HG02973 (cell line): ENCODE measurements around the gene BTG4.

ENCODE experiments used
- ATAC-seq: cut with Tn5 transposase; IDR thresholded peaks from one replicate; pipeline ENCODE4 v1.9.1; 2021; ENCODE audit warnings: moderate library complexity; ENCODE audit not compliant: unreplicated experiment

Gene BTG4

GRCh38 chr11:111500481-111500880, 11.7 kb downstream of the BTG4 start:
- no peak for ATAC-seq

DNA sequence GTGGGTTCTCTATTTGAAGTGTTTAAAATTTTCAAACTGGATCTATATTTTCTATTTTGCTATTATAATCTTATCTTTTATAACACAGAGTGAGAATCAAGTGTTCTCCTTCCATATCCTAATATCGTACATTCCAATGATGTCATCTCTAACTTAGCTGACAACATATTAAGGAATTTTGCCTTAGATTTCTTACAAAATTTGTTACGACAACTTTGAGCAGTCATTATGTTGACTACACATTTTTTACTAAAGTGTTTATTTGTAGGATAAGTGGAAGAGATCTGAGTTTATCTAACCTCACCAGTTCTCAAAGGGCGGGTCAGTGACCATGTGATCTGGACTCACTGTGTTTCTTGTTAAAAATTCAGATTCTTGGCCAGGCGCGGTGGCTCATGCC, 12.7 kb downstream of the BTG4 start:
- ATAC-seq, result no peak

- ATAC-seq, result no peak
Observed at GRCh38 chr11:111494040-111494439, 18.1 kb downstream of the BTG4 start.

GRCh38 chr11:111490496-111490895, 21.7 kb downstream of the BTG4 start:
- no peak for ATAC-seq

DNA sequence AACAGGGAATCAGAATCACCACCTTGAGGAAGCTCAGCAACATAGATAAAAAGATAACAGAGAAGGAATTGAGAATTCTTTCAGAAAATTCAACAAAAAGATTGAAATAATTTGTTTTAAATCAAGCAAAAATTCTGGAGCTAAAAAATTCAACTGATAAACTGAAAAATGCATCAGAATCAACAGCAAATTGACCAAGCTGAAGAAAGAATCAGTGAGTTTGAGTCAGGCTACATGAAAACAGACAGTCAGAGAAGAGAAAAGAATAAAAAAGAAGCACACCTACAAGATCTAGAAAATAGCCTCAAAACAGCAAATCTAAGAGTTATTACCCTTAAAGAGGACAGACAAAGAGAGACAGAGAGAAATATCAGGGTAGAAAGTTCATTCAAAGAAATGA, 28.8 kb downstream of the BTG4 start:
- no peak for ATAC-seq

DNA sequence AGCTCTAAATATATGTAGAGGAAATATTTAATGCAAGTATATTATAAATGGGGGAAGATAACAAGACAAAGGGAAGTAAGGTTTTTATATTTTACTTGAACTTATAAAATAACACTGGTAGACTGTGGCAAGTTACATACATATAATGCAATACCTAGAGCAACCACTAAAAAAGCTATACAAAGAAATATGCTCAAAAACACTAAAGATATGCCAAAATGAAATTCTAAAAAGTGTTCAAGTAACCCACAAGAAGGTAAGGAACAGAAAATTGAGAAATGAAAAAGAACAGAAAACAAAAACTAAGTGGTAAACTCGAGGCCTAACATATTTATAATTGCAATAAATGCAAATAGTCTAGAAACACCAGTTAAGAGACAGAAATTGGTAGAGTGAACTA, 32.5 kb downstream of the BTG4 start:
- no peak for ATAC-seq

DNA sequence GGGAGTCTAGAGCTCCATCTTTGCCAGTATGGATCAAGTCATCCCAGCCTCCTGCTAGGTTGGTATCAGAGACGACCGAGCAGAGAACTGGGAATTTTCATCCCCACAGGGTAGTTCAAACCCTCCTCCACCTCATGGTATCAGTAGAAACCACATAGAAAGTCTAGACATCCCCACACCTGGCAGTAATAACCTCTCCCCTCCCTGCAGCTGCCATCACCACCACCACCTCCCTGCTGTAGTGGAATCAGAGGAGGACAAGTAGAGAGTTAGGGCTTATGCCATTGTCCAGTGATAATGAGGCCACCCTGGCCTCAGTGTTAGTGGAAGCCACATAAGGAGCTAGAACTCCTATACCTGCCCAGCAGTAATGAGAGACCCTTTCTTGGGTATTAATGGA, 34.3 kb downstream of the BTG4 start:
- ATAC-seq, result no peak

- no peak for ATAC-seq
Observed at GRCh38 chr11:111476956-111477355, 35.2 kb downstream of the BTG4 start.

GRCh38 chr11:111476366-111476765, 35.8 kb downstream of the BTG4 start:
- ATAC-seq, result no peak

DNA sequence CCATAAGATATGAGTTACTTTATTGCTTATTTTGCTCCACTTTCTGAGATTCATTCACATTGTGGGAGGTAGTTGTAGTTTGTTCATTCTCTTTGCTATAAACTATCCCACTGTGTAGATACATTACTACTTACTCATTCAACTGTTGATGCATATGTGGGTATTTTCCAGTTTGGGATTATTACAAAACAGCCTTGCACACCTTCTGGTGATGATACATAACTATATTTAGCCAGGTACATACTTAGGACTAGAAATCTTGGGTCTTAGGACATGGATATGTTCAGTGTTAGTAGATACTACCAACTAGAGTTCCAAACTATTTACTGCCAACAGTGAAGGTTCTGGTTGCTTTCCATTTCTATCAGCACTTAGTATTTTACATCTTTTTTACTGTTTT, 37.8 kb downstream of the BTG4 start:
- ATAC-seq, result no peak

- no peak for ATAC-seq
Observed at GRCh38 chr11:111472228-111472627, 40.0 kb downstream of the BTG4 start.

DNA sequence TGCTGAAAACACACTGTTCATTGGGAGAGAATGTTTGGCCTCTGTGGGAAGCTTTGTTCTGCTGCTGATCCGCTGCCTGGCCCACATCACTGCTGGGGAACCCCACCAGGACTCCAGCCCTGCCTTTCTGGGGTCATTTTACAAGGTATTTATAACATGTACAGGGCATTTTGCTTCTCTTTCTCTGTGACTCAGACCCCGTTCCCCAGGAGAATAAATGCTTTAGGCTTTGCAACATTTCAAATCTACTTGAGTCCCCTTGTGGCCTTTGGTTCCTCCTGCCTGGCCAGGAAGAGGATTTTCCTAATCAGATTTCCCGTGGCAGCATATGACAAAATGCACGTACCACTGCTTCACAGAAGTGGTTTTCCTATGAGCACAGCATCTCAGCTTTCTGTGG, 43.0 kb downstream of the BTG4 start:
- ATAC-seq, result no peak

- ATAC-seq, result no peak
Observed at GRCh38 chr11:111466615-111467014, 45.6 kb downstream of the BTG4 start.

DNA sequence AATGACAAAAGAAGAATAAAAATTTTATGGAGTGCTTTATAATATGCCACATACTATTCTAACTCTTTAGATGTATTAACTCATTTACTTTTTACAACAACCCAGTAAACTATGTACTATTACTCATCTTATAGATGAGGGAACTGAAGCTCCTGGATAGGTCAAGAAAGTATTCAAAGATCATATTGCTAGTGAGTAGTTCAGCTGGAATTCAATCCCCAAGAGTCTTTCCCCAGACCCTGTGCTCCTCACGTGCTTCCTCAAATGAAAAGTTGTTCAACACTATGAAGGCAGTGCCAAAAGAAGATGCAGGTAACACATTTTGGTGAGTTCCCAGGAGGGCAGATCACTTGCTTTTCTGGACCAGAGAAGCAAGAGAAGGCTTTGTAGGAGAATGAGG, 46.8 kb downstream of the BTG4 start:
- ATAC-seq, result no peak

- no peak for ATAC-seq
Observed at GRCh38 chr11:111463276-111463675, 48.9 kb downstream of the BTG4 start.

- ATAC-seq, result no peak
Observed at GRCh38 chr11:111462329-111462728, 49.9 kb downstream of the BTG4 start.

GRCh38 chr11:111461460-111462235, 50.5 kb downstream of the BTG4 start:
- no peak for ATAC-seq

- ATAC-seq, result no peak
Observed at GRCh38 chr11:111460856-111461255, 51.3 kb downstream of the BTG4 start.

DNA sequence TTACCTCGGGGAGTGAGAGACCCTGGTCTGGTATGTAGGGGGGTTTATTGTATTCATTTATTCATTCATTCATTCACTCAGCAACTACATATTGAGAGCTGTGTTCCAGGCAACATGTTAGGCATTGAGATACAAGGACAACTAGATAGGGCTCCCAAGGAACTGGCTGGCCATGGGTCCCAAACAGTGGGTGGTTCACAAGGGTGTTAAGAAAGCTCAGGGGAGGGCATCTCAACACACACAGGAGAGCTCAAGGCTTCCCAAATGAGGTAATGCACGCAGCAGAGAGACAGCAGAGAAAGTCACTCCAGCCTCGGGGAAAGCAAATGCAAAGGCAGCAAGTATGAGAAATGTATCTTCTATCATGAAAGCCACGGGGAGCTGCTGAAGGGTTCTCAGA, 51.8 kb downstream of the BTG4 start:
- no peak for ATAC-seq

- ATAC-seq, result no peak
Observed at GRCh38 chr11:111459506-111460270, 52.5 kb downstream of the BTG4 start.

DNA sequence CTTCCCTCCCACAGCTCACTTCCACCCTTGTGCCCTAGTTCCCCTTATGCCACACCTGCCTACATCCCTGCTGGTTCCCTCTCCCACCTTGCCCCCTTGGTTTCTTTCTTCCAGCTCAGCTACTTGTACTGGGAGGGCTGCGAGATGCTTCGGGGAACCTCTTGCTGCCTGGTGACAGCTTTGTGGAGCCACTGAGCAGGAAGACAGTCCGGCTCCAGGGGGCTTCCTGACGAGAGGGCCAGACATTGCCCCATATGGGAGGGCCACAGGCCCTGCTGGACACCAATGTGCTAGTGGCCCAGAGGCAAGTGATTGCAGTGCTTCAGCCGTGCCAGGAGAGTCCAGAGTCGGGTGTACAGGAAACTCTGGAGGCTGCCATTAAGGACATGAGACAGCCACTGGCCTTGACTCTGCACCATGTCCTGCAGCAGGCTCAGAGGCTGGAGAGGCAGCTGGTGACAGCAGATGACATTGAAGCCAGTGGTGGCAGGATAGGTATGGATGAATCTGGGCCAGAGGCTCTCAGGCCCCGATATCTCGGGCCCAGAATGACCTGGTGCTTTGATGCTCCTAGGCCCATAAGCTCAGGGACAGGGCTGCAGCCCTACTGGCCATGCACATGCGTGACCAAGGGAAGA, 54.3 kb downstream of the BTG4 start:
- no peak for ATAC-seq
